Measurements from ENCODE around the gene RPS14. TPM values are rescaled to one million over a fixed set of nuclear protein-coding genes. Genes with fewer than 3 reads are reported as not detected.

The RPS14 gene
- polyA plus RNA-seq, 4 donors = 1,840 to 2,407 (median 1,919) TPM

Other genes starting within 250 kb of the RPS14 start
- 1 to 10 TPM; 2.7 to 5.9 (median 3.7) TPM for gene CAMK2A, start 160.0 kb downstream of the RPS14 start, polyA plus RNA-seq (ENCODE audit: insufficient read length in 4 of 4)
- gene ARSI, start 146.8 kb downstream of the RPS14 start, polyA plus RNA-seq (ENCODE audit: insufficient read length in 4 of 4) = 1 to 10 TPM; 2.5 to 5.3 (median 3.6) TPM
- 10 to 100 TPM; 29.5 to 46.3 (median 36.9) TPM for gene TCOF1, start 92.0 kb downstream of the RPS14 start, polyA plus RNA-seq (ENCODE audit: insufficient read length in 4 of 4)
- 100 to 1,000 TPM; 226 to 343 (median 316) TPM for gene CD74, start 36.8 kb downstream of the RPS14 start, polyA plus RNA-seq (ENCODE audit: insufficient read length in 4 of 4)
- 10 to 100 TPM; 53.3 to 68.6 (median 57.9) TPM for gene NDST1, start 58.4 kb upstream of the RPS14 start, polyA plus RNA-seq (ENCODE audit: insufficient read length in 4 of 4)
- gene SYNPO, start 190.9 kb upstream of the RPS14 start, polyA plus RNA-seq (ENCODE audit: insufficient read length in 4 of 4) = 100 to 1,000 TPM in 3 of 4 donors, 10 to 100 TPM in 1; 88.2 to 115 (median 105) TPM
- 1 to 10 TPM; 4.4 to 7.1 (median 6.3) TPM for gene MYOZ3, start 211.5 kb upstream of the RPS14 start, polyA plus RNA-seq (ENCODE audit: insufficient read length in 4 of 4)